Upper lobe of left lung (tissue), 4 donors: ENCODE data around the gene LBR.
A peak's percentile ranks its signal among the peaks of the same experiment; 100 is the strongest.

Source experiments
- CTCF ChIP-seq, 6 experiments: fragments of 450-650 bp in 4 of 6; fragments of 200-600 bp in 2 of 6; sonication (generic) in 2 of 6; IDR thresholded peaks; one replicate each; pipeline ENCODE4 v1.5.1; 2016 to 2019; ENCODE audit warnings: antibody characterized with exemption in 6 of 6
- POLR2AphosphoS5 ChIP-seq, 2 donors: sonication (generic); formaldehyde crosslinking; IDR thresholded peaks; one replicate each; pipeline ENCODE4 v1.5.1; 2017; ENCODE audit warnings: antibody characterized with exemption in 2 of 2

- TF ChIP-seq CTCF (IDR thresholded peaks at IDR 0.05), result no peak
- TF ChIP-seq POLR2AphosphoS5 (IDR thresholded peaks at IDR 0.05), result peak in 1 of 2 donors; percentile 19
Measured at GRCh38 chr1:225450491-225451191, 22.8 kb upstream of the LBR start.
